Erythroblast (primary cell): Measurements from ENCODE around the gene MAMLD1.

Experiments used
- GATA1 ChIP-seq: IDR thresholded peaks from 2 replicates; pipeline ENCODE4 v1.6.1; 2011; ENCODE audit warnings: low read depth, mild to moderate bottlenecking, control low read depth, low read length, moderate library complexity
- POLR2A ChIP-seq: IDR thresholded peaks from 2 replicates; pipeline ENCODE4 v1.6.1; 2011; ENCODE audit warnings: mild to moderate bottlenecking, low read length

- TF ChIP-seq POLR2A = no peak
- no peak for TF ChIP-seq GATA1
Observed at GRCh38 chrX:150530821-150531220, 167.7 kb downstream of the MAMLD1 start.
